Liver (tissue), 3 donors: Measurements from ENCODE around the gene ANKRD28.
"Not testable (repeated sequence)": the region's sequence is repeated elsewhere in the genome, so short reads cannot be mapped to it uniquely, and the experiment has no call there.

Experiments used
- ATF3 ChIP-seq: IDR thresholded peaks from 2 replicates; pipeline ENCODE4 v1.6.1; 2016; ENCODE audit warnings: antibody characterized with exemption
- CTCF ChIP-seq: fragments of 150-350 bp; IDR thresholded peaks from 2 replicates; pipeline ENCODE4 v1.5.1; 2017; ENCODE audit warnings: improper control_type of control experiment, low read depth, low read length; ENCODE audit not compliant: missing input control
- EGR1 ChIP-seq, 2 donors: IDR thresholded peaks; 2 replicates each; pipeline ENCODE4 v1.6.1; 2016 to 2018; ENCODE audit warnings: antibody characterized with exemption in 2 of 2, low read depth in 2 of 2
- FOXA1 ChIP-seq: IDR thresholded peaks from 2 replicates; pipeline ENCODE4 v1.6.1; 2016; ENCODE audit warnings: antibody characterized with exemption
- GABPA ChIP-seq, 2 donors: IDR thresholded peaks in 1 of 2; conservative IDR thresholded peaks in 1 of 2; 2 replicates each; pipeline ENCODE4 v1.6.1; 2016; ENCODE audit warnings: antibody characterized with exemption in 2 of 2, mild to moderate bottlenecking in 1 of 2, moderate library complexity in 1 of 2
- JUND ChIP-seq, 2 donors: IDR thresholded peaks; 2 replicates each; pipeline ENCODE4 v1.6.1; 2016; ENCODE audit warnings: antibody characterized with exemption in 2 of 2
- RAD21 ChIP-seq, 2 donors: IDR thresholded peaks; 2 replicates each; pipeline ENCODE4 v1.6.1; 2016; ENCODE audit warnings: antibody characterized with exemption in 2 of 2, mild to moderate bottlenecking in 2 of 2
- RXRA ChIP-seq, 2 donors: IDR thresholded peaks; 2 replicates each; pipeline ENCODE4 v1.6.1; 2017 to 2018; ENCODE audit warnings: antibody characterized with exemption in 2 of 2, mild to moderate bottlenecking in 1 of 2
- SP1 ChIP-seq: IDR thresholded peaks from 2 replicates; pipeline ENCODE4 v1.6.1; 2018; ENCODE audit warnings: antibody characterized with exemption, mild to moderate bottlenecking
- TAF1 ChIP-seq: conservative IDR thresholded peaks from 2 replicates; pipeline ENCODE4 v1.6.1; 2016; ENCODE audit warnings: antibody characterized with exemption, mild to moderate bottlenecking
- YY1 ChIP-seq: IDR thresholded peaks from 2 replicates; pipeline ENCODE4 v1.6.1; 2016; ENCODE audit warnings: antibody characterized with exemption, mild to moderate bottlenecking
- ZBTB33 ChIP-seq: IDR thresholded peaks from 2 replicates; pipeline ENCODE4 v1.6.1; 2016; ENCODE audit warnings: antibody characterized with exemption
- TF ChIP-seq, protein P1 (sequence below): IDR thresholded peaks from 2 replicates; pipeline ENCODE4 v1.6.1; 2016; ENCODE audit warnings: antibody characterized with exemption, mild to moderate bottlenecking
- TF ChIP-seq, protein P2 (sequence below): IDR thresholded peaks from 2 replicates; pipeline ENCODE4 v1.6.1; 2016; ENCODE audit warnings: antibody characterized with exemption
- donor health status: healthy.
- donor health status: healthy.

DNA sequence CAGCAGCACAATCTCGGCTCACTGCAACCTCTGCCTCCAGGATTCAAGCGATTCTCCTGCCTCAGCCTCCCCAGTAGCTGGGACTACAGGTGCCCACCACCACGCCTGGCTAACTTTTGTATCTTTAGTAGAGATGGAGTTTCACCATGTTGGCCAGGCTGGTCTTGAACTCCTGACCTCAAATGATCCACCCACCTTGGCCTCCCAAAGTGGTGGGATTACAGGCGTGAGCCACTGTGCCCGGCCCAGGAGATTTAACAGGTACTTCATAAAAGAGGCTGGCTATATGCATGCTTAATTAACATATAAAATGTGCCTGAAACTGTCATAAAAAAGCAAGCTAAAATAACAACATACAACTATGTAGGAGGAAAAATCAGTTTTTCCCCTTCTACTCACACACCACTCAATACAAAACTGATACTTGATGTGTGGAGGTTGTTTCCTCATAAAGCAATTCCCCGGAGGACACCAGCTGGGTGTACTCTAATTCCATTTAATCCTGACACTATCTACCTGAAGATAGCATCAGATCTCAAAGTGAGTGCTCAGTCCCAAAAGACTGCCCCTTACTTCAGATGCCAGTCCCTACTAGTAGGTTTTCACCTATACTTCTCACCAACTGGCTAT, 22.7 kb downstream of the ANKRD28 start:
- not testable (repeated sequence) for TF ChIP-seq CTCF; EGR1 (IDR thresholded peaks at IDR 0.05; ENCODE audit: low read depth in 2 of 2); TAF1; GABPA (IDR thresholded peaks at IDR 0.05 in 1 of 2, conservative IDR thresholded peaks at IDR 0.05 in 1 of 2); JUND (IDR thresholded peaks at IDR 0.05); RAD21 (IDR thresholded peaks at IDR 0.05); YY1; SP1; ZBTB33; FOXA1; ATF3; RXRA (IDR thresholded peaks at IDR 0.05)
- TF ChIP-seq, protein P1, sequence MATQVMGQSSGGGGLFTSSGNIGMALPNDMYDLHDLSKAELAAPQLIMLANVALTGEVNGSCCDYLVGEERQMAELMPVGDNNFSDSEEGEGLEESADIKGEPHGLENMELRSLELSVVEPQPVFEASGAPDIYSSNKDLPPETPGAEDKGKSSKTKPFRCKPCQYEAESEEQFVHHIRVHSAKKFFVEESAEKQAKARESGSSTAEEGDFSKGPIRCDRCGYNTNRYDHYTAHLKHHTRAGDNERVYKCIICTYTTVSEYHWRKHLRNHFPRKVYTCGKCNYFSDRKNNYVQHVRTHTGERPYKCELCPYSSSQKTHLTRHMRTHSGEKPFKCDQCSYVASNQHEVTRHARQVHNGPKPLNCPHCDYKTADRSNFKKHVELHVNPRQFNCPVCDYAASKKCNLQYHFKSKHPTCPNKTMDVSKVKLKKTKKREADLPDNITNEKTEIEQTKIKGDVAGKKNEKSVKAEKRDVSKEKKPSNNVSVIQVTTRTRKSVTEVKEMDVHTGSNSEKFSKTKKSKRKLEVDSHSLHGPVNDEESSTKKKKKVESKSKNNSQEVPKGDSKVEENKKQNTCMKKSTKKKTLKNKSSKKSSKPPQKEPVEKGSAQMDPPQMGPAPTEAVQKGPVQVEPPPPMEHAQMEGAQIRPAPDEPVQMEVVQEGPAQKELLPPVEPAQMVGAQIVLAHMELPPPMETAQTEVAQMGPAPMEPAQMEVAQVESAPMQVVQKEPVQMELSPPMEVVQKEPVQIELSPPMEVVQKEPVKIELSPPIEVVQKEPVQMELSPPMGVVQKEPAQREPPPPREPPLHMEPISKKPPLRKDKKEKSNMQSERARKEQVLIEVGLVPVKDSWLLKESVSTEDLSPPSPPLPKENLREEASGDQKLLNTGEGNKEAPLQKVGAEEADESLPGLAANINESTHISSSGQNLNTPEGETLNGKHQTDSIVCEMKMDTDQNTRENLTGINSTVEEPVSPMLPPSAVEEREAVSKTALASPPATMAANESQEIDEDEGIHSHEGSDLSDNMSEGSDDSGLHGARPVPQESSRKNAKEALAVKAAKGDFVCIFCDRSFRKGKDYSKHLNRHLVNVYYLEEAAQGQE = not testable (repeated sequence)
- TF ChIP-seq, protein P2, sequence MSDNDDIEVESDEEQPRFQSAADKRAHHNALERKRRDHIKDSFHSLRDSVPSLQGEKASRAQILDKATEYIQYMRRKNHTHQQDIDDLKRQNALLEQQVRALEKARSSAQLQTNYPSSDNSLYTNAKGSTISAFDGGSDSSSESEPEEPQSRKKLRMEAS = not testable (repeated sequence)
